ENCODE results near the gene SPAG4. TPM values are rescaled to one million over a fixed set of nuclear protein-coding genes. Genes with fewer than 3 reads are reported as not detected.

Gene SPAG4
- total RNA-seq, 4 donors from 2014 or later, result 0.89 TPM; not detected in 3

DNA sequence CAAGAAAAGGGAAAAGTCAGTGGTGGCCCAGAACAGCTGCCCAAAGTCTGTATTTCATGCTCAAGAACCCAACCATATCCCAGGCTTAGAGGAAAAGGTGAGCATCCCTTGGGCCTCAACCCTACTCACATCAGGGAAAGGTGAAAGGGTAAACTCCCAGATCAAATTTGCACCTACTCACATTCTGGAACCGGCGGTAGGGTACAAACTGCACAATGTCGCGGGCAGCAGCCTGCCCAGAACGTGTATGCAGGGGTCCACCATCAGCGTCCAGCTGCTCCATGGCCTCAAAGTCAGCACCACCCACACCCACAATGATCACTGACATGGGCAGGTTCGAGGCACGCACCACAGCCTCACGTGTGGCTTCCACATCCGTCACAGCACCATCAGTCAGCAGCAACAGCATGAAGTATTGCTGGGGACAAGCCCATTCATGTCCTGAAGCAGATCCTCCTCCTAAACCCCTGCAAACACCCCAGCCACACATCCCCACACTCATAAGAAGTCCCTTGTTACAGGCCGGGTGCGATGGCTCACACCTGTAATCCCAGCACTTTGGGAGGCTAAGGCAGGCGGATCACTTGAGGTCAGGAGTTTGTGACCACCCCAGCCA, 10.9 kb downstream of the SPAG4 start:
- TF ChIP-seq POLR2AphosphoS5 (IDR thresholded peaks at IDR 0.05) (no peak), EP300 (IDR thresholded peaks at IDR 0.05) (no peak), POLR2A (IDR thresholded peaks at IDR 0.05) (no peak)
- TF ChIP-seq, protein P1, sequence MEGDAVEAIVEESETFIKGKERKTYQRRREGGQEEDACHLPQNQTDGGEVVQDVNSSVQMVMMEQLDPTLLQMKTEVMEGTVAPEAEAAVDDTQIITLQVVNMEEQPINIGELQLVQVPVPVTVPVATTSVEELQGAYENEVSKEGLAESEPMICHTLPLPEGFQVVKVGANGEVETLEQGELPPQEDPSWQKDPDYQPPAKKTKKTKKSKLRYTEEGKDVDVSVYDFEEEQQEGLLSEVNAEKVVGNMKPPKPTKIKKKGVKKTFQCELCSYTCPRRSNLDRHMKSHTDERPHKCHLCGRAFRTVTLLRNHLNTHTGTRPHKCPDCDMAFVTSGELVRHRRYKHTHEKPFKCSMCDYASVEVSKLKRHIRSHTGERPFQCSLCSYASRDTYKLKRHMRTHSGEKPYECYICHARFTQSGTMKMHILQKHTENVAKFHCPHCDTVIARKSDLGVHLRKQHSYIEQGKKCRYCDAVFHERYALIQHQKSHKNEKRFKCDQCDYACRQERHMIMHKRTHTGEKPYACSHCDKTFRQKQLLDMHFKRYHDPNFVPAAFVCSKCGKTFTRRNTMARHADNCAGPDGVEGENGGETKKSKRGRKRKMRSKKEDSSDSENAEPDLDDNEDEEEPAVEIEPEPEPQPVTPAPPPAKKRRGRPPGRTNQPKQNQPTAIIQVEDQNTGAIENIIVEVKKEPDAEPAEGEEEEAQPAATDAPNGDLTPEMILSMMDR (IDR thresholded peaks at IDR 0.05), result no peak
- Histone ChIP-seq H3K9me3 (no peaks in the 10 kb centered on the region), H3K36me3 (peaks cover 76% of the 10 kb centered on the region), H3K4me3 (no peak overlapping the region), H3K4me1 (no peaks in the 10 kb centered on the region), H3K27ac (no peak overlapping the region), H3K27me3 (no peaks in the 10 kb centered on the region)
- DNase-seq (ENCODE audit: low spot score in 2 of 2), result no peak
- 93% methylated on average over 7 of the region's 13 CpGs for WGBS

DNA sequence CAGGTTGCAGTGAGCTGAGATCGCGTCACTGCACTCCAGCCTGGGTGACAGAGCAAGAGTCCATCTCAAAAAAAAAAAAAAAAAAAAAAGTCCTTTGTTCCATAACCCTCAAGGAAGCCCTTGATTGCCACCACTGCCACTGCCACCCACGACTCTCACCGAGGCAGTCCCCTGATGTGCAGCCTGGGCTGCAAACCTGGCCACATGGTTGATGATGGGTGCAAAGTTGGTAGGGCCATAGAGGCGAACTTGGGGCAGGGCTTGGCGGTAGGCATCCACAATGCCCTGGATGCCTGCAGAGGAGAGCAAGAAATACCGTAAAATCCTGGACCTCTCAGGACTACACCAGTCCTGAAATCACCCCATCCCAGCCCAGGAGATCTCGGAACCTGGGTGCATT, 11.5 kb downstream of the SPAG4 start:
- Histone ChIP-seq H3K4me1 (no peaks in the 10 kb centered on the region), H3K27ac (no peak overlapping the region), H3K36me3 (peaks cover 82% of the 10 kb centered on the region), H3K4me3 (no peak overlapping the region), H3K9me3 (no peaks in the 10 kb centered on the region), H3K27me3 (no peaks in the 10 kb centered on the region)
- TF ChIP-seq POLR2AphosphoS5 (IDR thresholded peaks at IDR 0.05) (no peak), EP300 (IDR thresholded peaks at IDR 0.05) (no peak), POLR2A (IDR thresholded peaks at IDR 0.05) (no peak)
- TF ChIP-seq, protein P1 (IDR thresholded peaks at IDR 0.05), result no peak
- WGBS, result 92% methylated on average over 8 of the region's 8 CpGs
- no peak for DNase-seq (ENCODE audit: low spot score in 2 of 2)

DNA sequence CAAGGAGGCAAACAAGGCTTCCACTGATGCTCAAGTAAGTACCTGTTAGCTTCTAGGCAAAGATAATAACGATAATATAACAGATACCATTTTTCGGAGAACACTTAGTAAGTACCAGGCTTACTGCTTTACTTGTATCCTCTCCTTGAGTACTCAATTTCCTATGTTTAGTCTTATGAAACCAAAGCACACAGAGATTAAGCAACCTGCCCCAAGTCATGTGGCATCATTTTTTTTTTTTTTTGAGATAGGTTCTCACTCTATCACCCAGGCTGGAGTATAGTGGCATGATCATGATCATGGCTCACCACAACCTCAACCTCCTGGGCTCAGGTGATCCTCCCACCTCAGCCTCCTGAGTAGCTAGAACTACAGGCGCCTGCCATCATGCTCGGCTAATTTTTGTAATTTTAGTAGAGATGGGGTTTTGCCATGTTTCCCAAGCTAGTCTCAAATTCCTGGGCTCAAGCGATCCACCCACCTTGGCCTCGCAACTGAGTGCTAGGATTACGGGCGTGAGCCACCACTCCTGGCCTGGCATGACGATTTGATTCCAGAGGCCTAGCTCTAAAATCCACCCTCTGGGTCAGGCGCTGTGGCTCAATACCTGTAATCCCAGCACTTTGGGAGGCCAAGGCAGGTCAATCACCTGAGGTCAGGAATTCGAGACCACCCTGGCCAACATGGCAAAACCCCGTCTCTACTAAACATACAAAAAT, 14.0 kb downstream of the SPAG4 start:
- peaks cover 80% of the 10 kb centered on the region for H3K36me3 ChIP-seq
- TF ChIP-seq POLR2AphosphoS5 (IDR thresholded peaks at IDR 0.05), result no peak
- TF ChIP-seq POLR2A (IDR thresholded peaks at IDR 0.05), result no peak
- TF ChIP-seq EP300 (IDR thresholded peaks at IDR 0.05), result no peak
- TF ChIP-seq, protein P1 (IDR thresholded peaks at IDR 0.05), result no peak
- no peak overlapping the region for H3K27ac ChIP-seq
- no peaks in the 10 kb centered on the region for H3K4me1 ChIP-seq
- H3K27me3 ChIP-seq, result no peaks in the 10 kb centered on the region
- DNase-seq (ENCODE audit: low spot score in 2 of 2), result no peak
- 95% methylated on average over 12 of the region's 12 CpGs for WGBS
- H3K9me3 ChIP-seq, result no peaks in the 10 kb centered on the region
- no peak overlapping the region for H3K4me3 ChIP-seq

DNA sequence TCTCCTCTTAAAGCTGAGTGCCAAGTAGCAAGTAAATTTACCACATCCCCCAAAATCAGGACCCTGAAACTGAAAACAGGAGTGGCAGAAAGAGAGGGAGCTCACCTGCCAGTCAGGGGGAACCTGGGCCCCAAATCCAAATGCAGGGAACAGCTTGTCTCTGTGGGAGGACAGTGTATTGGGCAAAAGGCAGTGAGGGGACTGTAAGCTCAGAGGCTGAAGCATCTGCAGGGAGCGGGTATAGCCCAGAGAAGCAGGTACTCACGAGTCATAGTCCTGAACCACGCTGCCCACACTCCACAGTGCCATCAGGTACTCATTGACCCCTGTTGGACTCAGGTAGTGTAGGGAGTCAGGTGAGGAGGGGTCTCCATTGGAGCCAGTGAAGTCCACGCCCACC, 15.0 kb downstream of the SPAG4 start:
- TF ChIP-seq POLR2A (IDR thresholded peaks at IDR 0.05) (no peak), POLR2AphosphoS5 (IDR thresholded peaks at IDR 0.05) (no peak), EP300 (IDR thresholded peaks at IDR 0.05) (no peak)
- TF ChIP-seq, protein P1 (IDR thresholded peaks at IDR 0.05), result no peak
- DNase-seq (ENCODE audit: low spot score in 2 of 2), result no peak
- no peaks in the 10 kb centered on the region for H3K9me3 ChIP-seq
- H3K27ac ChIP-seq, result no peak overlapping the region
- peaks cover 70% of the 10 kb centered on the region for H3K36me3 ChIP-seq
- 93% methylated on average over 4 of the region's 4 CpGs for WGBS
- H3K27me3 ChIP-seq, result no peaks in the 10 kb centered on the region
- peaks cover 1% of the 10 kb centered on the region for H3K4me1 ChIP-seq
- H3K4me3 ChIP-seq, result no peak overlapping the region

DNA sequence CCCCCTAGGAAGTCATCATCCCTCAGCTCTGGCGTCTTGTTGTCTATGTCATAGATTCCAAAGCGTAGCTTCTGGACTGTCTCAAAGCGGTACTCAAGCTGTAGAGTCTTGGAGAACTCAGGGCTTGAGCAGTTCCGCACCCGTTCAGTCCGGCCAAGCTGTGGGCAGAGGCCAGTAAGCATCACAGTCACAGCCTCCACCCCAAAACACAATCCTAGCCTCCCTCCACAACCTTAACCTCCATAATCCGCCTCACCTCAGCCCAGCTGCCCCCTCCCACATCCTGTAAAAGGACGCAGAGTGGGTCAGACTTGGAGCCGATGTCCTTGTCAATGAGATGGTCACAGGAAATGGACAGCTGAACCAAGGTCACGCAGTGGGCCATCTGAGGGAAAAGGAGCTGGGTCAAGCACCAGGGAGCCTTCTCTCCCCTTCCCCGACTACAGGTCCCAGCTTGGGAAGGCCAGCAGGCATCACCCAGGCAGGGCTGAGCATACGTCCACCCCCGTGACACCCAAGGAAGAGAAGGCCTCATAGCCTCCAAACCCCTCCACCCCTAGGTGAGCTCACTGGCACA, 17.0 kb downstream of the SPAG4 start:
- Histone ChIP-seq H3K36me3 (peaks cover 50% of the 10 kb centered on the region), H3K9me3 (no peaks in the 10 kb centered on the region), H3K4me1 (peaks cover 9% of the 10 kb centered on the region), H3K27me3 (no peaks in the 10 kb centered on the region), H3K4me3 (no peak overlapping the region), H3K27ac (no peak overlapping the region)
- DNase-seq (ENCODE audit: low spot score in 2 of 2), result no peak
- no peak for TF ChIP-seq POLR2A (IDR thresholded peaks at IDR 0.05)
- no peak for TF ChIP-seq POLR2AphosphoS5 (IDR thresholded peaks at IDR 0.05)
- WGBS, result 90% methylated on average over 11 of the region's 13 CpGs
